ENCODE measurements around the gene RNF126. TPM values are rescaled to one million over a fixed set of nuclear protein-coding genes. Genes with fewer than 3 reads are reported as not detected.

RNF126 gene
- total RNA-seq, 1 donor from 2014 or later = 42.6 TPM

GRCh38 chr19:687569-688166 lies 24.7 kb upstream of the RNF126 start:
- no peak for TF ChIP-seq CTCF (IDR thresholded peaks at IDR 0.05; ENCODE audit: insufficient read depth, low read length, severe bottlenecking)

GRCh38 chr19:686589-687297 lies 23.7 kb upstream of the RNF126 start:
- DNase-seq (ENCODE audit: low read depth) (no peak), FAIRE-seq (no peak)
- H3K27me3 ChIP-seq (ENCODE audit: control insufficient read depth, insufficient read depth, low read length) = no peaks in the 10 kb centered on the region
- peaks cover 2% of the 10 kb centered on the region for H3K36me3 ChIP-seq (ENCODE audit: control insufficient read depth, insufficient read depth, low read length)
- TF ChIP-seq CTCF (IDR thresholded peaks at IDR 0.05; ENCODE audit: insufficient read depth, low read length, severe bottlenecking) = no peak
- no peak overlapping the region for H3K4me3 ChIP-seq (ENCODE audit: low read depth, low read length)

More at GRCh38 chr19:687569-688166, 24.7 kb upstream of the RNF126 start:
- H3K4me3 ChIP-seq (ENCODE audit: low read depth, low read length) = no peak overlapping the region
- H3K36me3 ChIP-seq (ENCODE audit: control insufficient read depth, insufficient read depth, low read length) = no peaks in the 10 kb centered on the region
- no peaks in the 10 kb centered on the region for H3K27me3 ChIP-seq (ENCODE audit: control insufficient read depth, insufficient read depth, low read length)
- DNase-seq (ENCODE audit: low read depth) (no peak), FAIRE-seq (no peak)

GRCh38 chr19:685454-685931 lies 22.5 kb upstream of the RNF126 start:
- no peaks in the 10 kb centered on the region for H3K27me3 ChIP-seq (ENCODE audit: control insufficient read depth, insufficient read depth, low read length)
- FAIRE-seq (no peak), DNase-seq (ENCODE audit: low read depth) (no peak)
- no peak overlapping the region for H3K4me3 ChIP-seq (ENCODE audit: low read depth, low read length)
- H3K36me3 ChIP-seq (ENCODE audit: control insufficient read depth, insufficient read depth, low read length) = peaks cover 9% of the 10 kb centered on the region
- no peak for TF ChIP-seq CTCF (IDR thresholded peaks at IDR 0.05; ENCODE audit: insufficient read depth, low read length, severe bottlenecking)

- DNase-seq (ENCODE audit: low read depth) (no peak), FAIRE-seq (no peak)
- peaks cover 18% of the 10 kb centered on the region for H3K36me3 ChIP-seq (ENCODE audit: control insufficient read depth, insufficient read depth, low read length)
- TF ChIP-seq CTCF (IDR thresholded peaks at IDR 0.05; ENCODE audit: insufficient read depth, low read length, severe bottlenecking) = no peak
- no peak overlapping the region for H3K4me3 ChIP-seq (ENCODE audit: low read depth, low read length)
- no peaks in the 10 kb centered on the region for H3K27me3 ChIP-seq (ENCODE audit: control insufficient read depth, insufficient read depth, low read length)
Measured at GRCh38 chr19:682678-683320, 19.8 kb upstream of the RNF126 start.

- peaks cover 20% of the 10 kb centered on the region for H3K36me3 ChIP-seq (ENCODE audit: control insufficient read depth, insufficient read depth, low read length)
- DNase-seq (ENCODE audit: low read depth) (no peak), FAIRE-seq (no peak)
- H3K4me3 ChIP-seq (ENCODE audit: low read depth, low read length) = peak overlapping the region; percentile 19
- no peaks in the 10 kb centered on the region for H3K27me3 ChIP-seq (ENCODE audit: control insufficient read depth, insufficient read depth, low read length)
- TF ChIP-seq CTCF (IDR thresholded peaks at IDR 0.05; ENCODE audit: insufficient read depth, low read length, severe bottlenecking) = no peak
Measured at GRCh38 chr19:681029-682019, 18.3 kb upstream of the RNF126 start.
